K562 (cell line): Measurements from ENCODE around the gene ROBO2. TPM values are rescaled to one million over a fixed set of nuclear protein-coding genes. Genes with fewer than 3 reads are reported as not detected.

Source experiments
- ATAC-seq: fragments of 200-7000 bp; cut with Tn5 transposase; 3 replicates; pipeline ENCODE4 v1.9.1; 2020; ENCODE audit warnings: moderate library complexity
- BruUV-seq: library from RNA; stranded (reverse); fragments of 400-500 nt; replicated peaks from 2 replicates; lab custom pipeline; 2021; lab: Mats Ljungman, UMichigan
- CTCF ChIA-PET: fragments of 300-600 bp; formaldehyde crosslinking; extraction: SDS; loops from one replicate; lab custom pipeline; 2021; ENCODE audit warnings: low intra/inter-chr PET ratio; lab: Yijun Ruan, JAX
- POLR2A ChIA-PET: fragments of 300-600, 350-650 bp; sonication (Branson Sonifier 250); formaldehyde crosslinking; extraction: SDS; loops from one replicate; lab custom pipeline; 2021; ENCODE audit warnings: antibody characterized with exemption, inconsistent platforms; lab: Yijun Ruan, JAX
- DNase-seq, 4 experiments: peaks; one replicate each; pipeline versions ENCODE4 v3.0.0 to v3.0.0-alpha.2; 2011 to 2018; ENCODE audit warnings: low spot score in 3 of 4, mixed read lengths in 3 of 4; ENCODE audit errors: extremely low read depth in 1 of 4
- FAIRE-seq: peaks from 2 replicates; lab custom pipeline; 2011; peaks lifted over from hg19 to GRCh38; lab: Jason Lieb, UNC
- H2AFZ ChIP-seq: 2 replicates; pipeline ENCODE4 v1.6.0; 2011; ENCODE audit warnings: low read depth, low read length, control low read depth, inconsistent platforms
- H3K27ac ChIP-seq: fragments of 200-600 bp; 3 replicates; pipeline ENCODE4 v1.8.0; 2011; ENCODE audit warnings: low read depth, mild to moderate bottlenecking, control low read depth, inconsistent platforms, low read length, moderate library complexity, mixed read lengths; ENCODE audit errors: extremely low read depth
- H3K27me3 ChIP-seq, 2 experiments: fragments of 300-600 bp in 1 of 2; 2 replicates in 1 of 2; 3 replicates in 1 of 2; pipeline versions ENCODE4 v1.6.0 to v1.8.0; 2011; ENCODE audit warnings: inconsistent platforms in 2 of 2, low read length in 2 of 2, mild to moderate bottlenecking in 1 of 2, mixed read lengths in 1 of 2, moderate library complexity in 1 of 2; ENCODE audit not compliant: control insufficient read depth in 2 of 2, insufficient read depth in 2 of 2
- H3K36me3 ChIP-seq: fragments of 300-600 bp; 3 replicates; pipeline ENCODE4 v1.8.0; 2011; ENCODE audit warnings: mild to moderate bottlenecking, low read length, inconsistent platforms; ENCODE audit not compliant: control insufficient read depth, insufficient read depth
- H3K4me1 ChIP-seq, 2 experiments: fragments of 200-600 bp in 1 of 2; replicated peaks in 1 of 2; 2 replicates in 1 of 2; 3 replicates in 1 of 2; pipeline versions ENCODE4 v1.5.1 to v1.8.0; 2011; ENCODE audit warnings: inconsistent platforms in 2 of 2, low read length in 2 of 2, mild to moderate bottlenecking in 1 of 2, mixed read lengths in 1 of 2, moderate library complexity in 1 of 2; ENCODE audit not compliant: control insufficient read depth in 2 of 2, insufficient read depth in 2 of 2
- H3K4me2 ChIP-seq: 2 replicates; pipeline ENCODE4 v1.6.1; 2011; ENCODE audit warnings: low read length, control low read depth, inconsistent platforms, mixed read lengths; ENCODE audit not compliant: insufficient read depth
- H3K4me3 ChIP-seq: fragments of 200-600 bp; sonication (generic), shearing (Covaris generic); 2 replicates; pipeline ENCODE4 v1.5.1; 2016; ENCODE audit warnings: control low read depth, inconsistent platforms
- H3K79me2 ChIP-seq: fragments of 200-600 bp; 3 replicates; pipeline ENCODE4 v1.8.0; 2011; ENCODE audit warnings: low read length, inconsistent platforms; ENCODE audit not compliant: control insufficient read depth, insufficient read depth
- H3K9ac ChIP-seq, 2 experiments: 2 replicates each; pipeline versions ENCODE4 v1.6.0 to v1.6.1; 2011; ENCODE audit warnings: low read depth in 2 of 2, low read length in 2 of 2, control low read depth in 1 of 2, inconsistent platforms in 1 of 2, mild to moderate bottlenecking in 1 of 2, mixed read lengths in 1 of 2; ENCODE audit not compliant: insufficient read depth in 1 of 2
- H3K9me1 ChIP-seq: one replicate; pipeline ENCODE4 v1.6.0; 2011; ENCODE audit warnings: inconsistent platforms, mild to moderate bottlenecking, low read length, moderate library complexity; ENCODE audit not compliant: control insufficient read depth, insufficient read depth
- H3K9me3 ChIP-seq: replicated peaks from 2 replicates; pipeline ENCODE4 v1.5.1; 2011; ENCODE audit warnings: low read depth, low read length, inconsistent platforms; ENCODE audit not compliant: control insufficient read depth, insufficient read depth
- H4K20me1 ChIP-seq: replicated peaks from 2 replicates; pipeline ENCODE4 v1.6.1; 2011; ENCODE audit warnings: low read length, inconsistent platforms, mixed read lengths; ENCODE audit not compliant: control insufficient read depth, insufficient read depth
- JUN ChIP-seq, 2 experiments: sonication (generic) in 1 of 2; formaldehyde crosslinking in 1 of 2; IDR thresholded peaks; 2 replicates each; pipeline versions ENCODE4 v1.6.1 to v1.8.0; 2012 to 2022; ENCODE audit warnings: borderline replicate concordance in 2 of 2, mild to moderate bottlenecking in 2 of 2, improper control_type of control experiment in 1 of 2, low read depth in 1 of 2, low read length in 1 of 2, missing genetic modification reagents in 1 of 2
- THAP12 ChIP-seq: fragments of 250-450 bp; sonication (Bioruptor Pico); IDR thresholded peaks from 2 replicates; pipeline ENCODE4 v1.9.0; 2021; ENCODE audit warnings: mild to moderate bottlenecking, inconsistent platforms
- ZFP91 ChIP-seq: sonication (generic); formaldehyde crosslinking; IDR thresholded peaks from 2 replicates; pipeline ENCODE4 v1.8.0; 2022; ENCODE audit warnings: mild to moderate bottlenecking, missing genetic modification reagents
- WGBS: fragments of 100-300 bp; shearing (Covaris generic); methylation state at CpG from one replicate; pipeline ENCODE4 v1.1.6; 2016; ENCODE audit warnings: low coverage, mixed read lengths; ENCODE audit not compliant: insufficient coverage; ENCODE audit errors: missing lambda C conversion rate; 5-methylcytosine and 5-hydroxymethylcytosine counted together
- in situ Hi-C: fragments of 300-500 bp; cut with MboI; formaldehyde crosslinking; loops from 4 replicates; pipeline ENCODE4 v1.15.0; 2018; ENCODE audit warnings: inconsistent platforms, mixed read lengths
- intact Hi-C: fragments of 100-400 bp; cut with micrococcal nuclease; formaldehyde crosslinking; loops from 2 replicates; pipeline ENCODE4 v1.14.2; 2022
- polyA plus RNA-seq, 8 experiments: library from polyadenylated mRNA; depleted of rRNA in 4 of 8; stranded (reverse) in 5 of 8; unstranded in 3 of 8; fragments of >200 nt; fragmentation: Nextera tagmentation in 2 of 8; fragmentation: Illumina TruSeq in 1 of 8; extraction: Ambion mirVana in 2 of 8; extraction: Trizol in 1 of 8; gene quantifications; 2 replicates each; pipeline versions ENCODE4 v1.2.1 to v1.2.3, GENCODE V29; 2011 to 2014; ENCODE audit warnings: inconsistent platforms in 1 of 8, missing spikeins in 1 of 8
- total RNA-seq, 7 experiments: library from RNA; depleted of rRNA in 6 of 7; stranded (reverse); fragments of >200 nt in 6 of 7; fragmentation: Illumina TruSeq in 2 of 7; extraction: Trizol in 2 of 7; gene quantifications; 2 replicates each; pipeline versions ENCODE4 v1.2.1 to v1.2.3, GENCODE V29; 2011 to 2021; ENCODE audit warnings: low replicate concordance in 1 of 7

ROBO2 gene
- total and polyA plus RNA-seq, 9 of the 15 experiments (the other 6 are each of a cell fraction or from before 2014, with no cell fraction given): 0.84 to 3.0 (median 1.7) TPM

GRCh38 chr3:77530870-77531269 lies 491.0 kb downstream of the ROBO2 start:
- CTCF ChIA-PET: no interaction called here
- no peak for TF ChIP-seq THAP12 (CRISPR knock-in tag)
- TF ChIP-seq JUN (IDR thresholded peaks at IDR 0.05; ENCODE audit: borderline replicate concordance, low read depth, low read length): no peak
- no peak for TF ChIP-seq JUN (CRISPR knock-in tag; IDR thresholded peaks at IDR 0.05; ENCODE audit: borderline replicate concordance)
- TF ChIP-seq ZFP91 (CRISPR knock-in tag): no peak
- no peak overlapping the region for H3K4me2 ChIP-seq
- FAIRE-seq: no peak
- no peak overlapping the region for H3K4me3 ChIP-seq
- in situ Hi-C loops: no loop called here
- H3K79me2 ChIP-seq: no peaks in the 10 kb centered on the region
- POLR2A ChIA-PET: no interaction called here
- H3K9me3 ChIP-seq: no peaks in the 10 kb centered on the region; the same call in 1 of the 2 replicates
- H2AFZ ChIP-seq: no peak overlapping the region
- no peaks in the 10 kb centered on the region for H4K20me1 ChIP-seq
- no peak for ATAC-seq
- no peak for DNase-seq
- H3K9ac ChIP-seq: no peak overlapping the region
- no TSS peak for BruUV-seq
- no peaks in the 10 kb centered on the region for H3K27me3 ChIP-seq
- no peaks in the 10 kb centered on the region for H3K4me1 ChIP-seq
- H3K27ac ChIP-seq: no peak overlapping the region
- intact Hi-C loops: no loop called here
- H3K9me1 ChIP-seq: no peaks in the 10 kb centered on the region
- H3K36me3 ChIP-seq: no peaks in the 10 kb centered on the region
- WGBS: 0% methylated on average over 2 of the region's 4 CpGs
